GM12892 (cell line): ENCODE measurements around the gene EAF1.

Experiments
- POLR2A ChIP-seq: IDR thresholded peaks from 2 replicates; pipeline ENCODE4 v1.6.1; 2011; ENCODE audit warnings: low read depth, low read length, control low read depth
- POLR2AphosphoS5 ChIP-seq: IDR thresholded peaks from 2 replicates; pipeline ENCODE4 v1.6.1; 2011; ENCODE audit warnings: low read depth, low read length, control low read depth
- TAF1 ChIP-seq: IDR thresholded peaks from 2 replicates; pipeline ENCODE4 v1.6.1; 2011; ENCODE audit warnings: low read depth, mild to moderate bottlenecking, control low read depth, low read length, borderline replicate concordance

- TF ChIP-seq POLR2A (no peak), POLR2AphosphoS5 (no peak), TAF1 (no peak)
Observed at GRCh38 chr3:15420871-15421270, 6.5 kb upstream of the EAF1 start.
